DND-41 (cell line): Measurements from ENCODE around the gene FCRL1.

Source experiments
- CTCF ChIP-seq: IDR thresholded peaks from 2 replicates; pipeline ENCODE4 v1.5.1; 2012; ENCODE audit warnings: borderline replicate concordance, low read length, moderate library complexity, mild to moderate bottlenecking; ENCODE audit not compliant: poor library complexity, severe bottlenecking; ENCODE audit errors: extremely low read depth
- EZH2 ChIP-seq: IDR thresholded peaks from 3 replicates; pipeline ENCODE4 v1.6.1; 2012; ENCODE audit warnings: borderline replicate concordance, low read depth, mild to moderate bottlenecking, moderate library complexity, low read length, inconsistent platforms; ENCODE audit not compliant: severe bottlenecking

- no peak for TF ChIP-seq EZH2
- TF ChIP-seq CTCF, result no peak
Observed at GRCh38 chr1:157803851-157804250, 16.1 kb downstream of the FCRL1 start.
